OCI-LY1 (cell line): ENCODE measurements around the gene CAMTA1.
"Not testable (repeated sequence)": the region's sequence is repeated elsewhere in the genome, so short reads cannot be mapped to it uniquely, and the experiment has no call there.

Source experiments
- H2AFZ ChIP-seq: fragments of 200-600 bp; sonication (generic), shearing (Covaris generic); 2 replicates; pipeline ENCODE4 v1.6.0; 2014; ENCODE audit warnings: antibody characterized with exemption, mild to moderate bottlenecking, low read length
- H3F3A ChIP-seq: fragments of 200-600 bp; sonication (generic), shearing (Covaris generic); 2 replicates; pipeline ENCODE4 v1.6.0; 2014; ENCODE audit warnings: mild to moderate bottlenecking, antibody characterized with exemption, low read length, moderate library complexity; ENCODE audit not compliant: insufficient read depth
- H3K27ac ChIP-seq: fragments of 200-600 bp; sonication (generic); 2 replicates; pipeline ENCODE4 v1.5.1; 2014; ENCODE audit warnings: low read length, mixed run types, mild to moderate bottlenecking, low read depth; ENCODE audit not compliant: poor library complexity, severe bottlenecking
- H3K27me3 ChIP-seq: fragments of 200-600 bp; sonication (generic); 2 replicates; pipeline ENCODE4 v1.6.0; 2014; ENCODE audit warnings: antibody characterized with exemption, mild to moderate bottlenecking, low read length, moderate library complexity; ENCODE audit not compliant: insufficient read depth
- H3K36me3 ChIP-seq: fragments of 200-600 bp; sonication (generic); 2 replicates; pipeline ENCODE4 v1.6.1; 2014; ENCODE audit warnings: mild to moderate bottlenecking, antibody characterized with exemption, low read length, moderate library complexity, mixed read lengths; ENCODE audit not compliant: insufficient read depth
- H3K4me1 ChIP-seq: fragments of 200-600 bp; sonication (generic); 2 replicates; pipeline ENCODE4 v1.5.1; 2014; ENCODE audit warnings: mild to moderate bottlenecking, low read length, moderate library complexity; ENCODE audit not compliant: insufficient read depth, severe bottlenecking
- H3K4me2 ChIP-seq: fragments of 200-600 bp; sonication (generic), shearing (Covaris generic); 2 replicates; pipeline ENCODE4 v1.6.1; 2014; ENCODE audit warnings: low read length
- H3K4me3 ChIP-seq: fragments of 200-600 bp; sonication (generic); 2 replicates; pipeline ENCODE4 v1.5.1; 2014; ENCODE audit warnings: low read length, low read depth, mild to moderate bottlenecking, mixed read lengths; ENCODE audit not compliant: poor library complexity, severe bottlenecking
- H3K79me2 ChIP-seq: fragments of 200-600 bp; shearing (Covaris generic); 2 replicates; pipeline ENCODE4 v1.6.1; 2016; ENCODE audit warnings: mixed run types, low read length, mixed read lengths; ENCODE audit not compliant: insufficient read depth
- H3K9ac ChIP-seq: fragments of 200-600 bp; sonication (generic), shearing (Covaris generic); 2 replicates; pipeline ENCODE4 v1.6.1; 2014; ENCODE audit warnings: mild to moderate bottlenecking, low read length, mixed read lengths
- H3K9me2 ChIP-seq: fragments of 200-600 bp; sonication (generic), shearing (Covaris generic); 2 replicates; pipeline ENCODE4 v1.6.1; 2014; ENCODE audit warnings: low read depth, mild to moderate bottlenecking, low read length, mixed read lengths
- H3K9me3 ChIP-seq: fragments of 200-600 bp; shearing (Covaris generic); 2 replicates; pipeline ENCODE4 v1.6.1; 2014; ENCODE audit warnings: low read length, mixed read lengths
- H4K20me1 ChIP-seq: fragments of 200-600 bp; sonication (generic), shearing (Covaris generic); 2 replicates; pipeline ENCODE4 v1.6.0; 2016; ENCODE audit warnings: mild to moderate bottlenecking, low read length; ENCODE audit not compliant: insufficient read depth
- EZH2 ChIP-seq: fragments of 200-600 bp; sonication (generic), shearing (Covaris generic); IDR thresholded peaks from 2 replicates; pipeline ENCODE4 v1.8.0; 2017; ENCODE audit warnings: borderline replicate concordance, mixed run types, mild to moderate bottlenecking, antibody characterized with exemption, low read length, moderate library complexity, mixed read lengths
- TF ChIP-seq, protein P1 (sequence below): fragments of 200-600 bp; sonication (generic), shearing (Covaris generic); IDR thresholded peaks from 2 replicates; pipeline ENCODE4 v1.5.1; 2017; ENCODE audit warnings: mild to moderate bottlenecking, antibody characterized with exemption, low read length, moderate library complexity, mixed read lengths

The CAMTA1 gene

DNA sequence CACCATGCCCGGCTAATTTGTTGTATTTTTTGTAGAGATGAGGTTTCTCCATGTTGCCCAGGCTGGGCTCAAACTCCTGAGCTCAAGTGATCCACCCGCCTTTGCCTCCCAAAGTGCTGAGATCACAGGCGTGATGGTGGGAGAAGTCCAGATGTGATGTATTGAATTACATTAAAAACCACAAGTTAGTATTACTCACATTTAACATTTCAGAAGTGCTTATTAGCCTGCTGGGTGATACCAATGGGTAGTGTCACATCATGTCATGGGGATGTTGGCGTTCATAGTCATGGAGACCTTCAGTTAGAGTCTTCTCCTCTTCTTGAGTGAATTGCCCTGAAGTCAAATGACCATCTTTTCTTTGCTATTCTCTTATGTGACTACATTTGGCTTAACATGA is 922.3 kb downstream of the CAMTA1 start:
- H3K27ac ChIP-seq: no peak overlapping the region
- H3K4me2 ChIP-seq: no peak overlapping the region
- no peaks in the 10 kb centered on the region for H3K4me1 ChIP-seq
- no peaks in the 10 kb centered on the region for H3K79me2 ChIP-seq
- no peaks in the 10 kb centered on the region for H3K27me3 ChIP-seq
- no peak overlapping the region for H2AFZ ChIP-seq
- no peaks in the 10 kb centered on the region for H4K20me1 ChIP-seq
- no peaks in the 10 kb centered on the region for H3F3A ChIP-seq
- H3K4me3 ChIP-seq: no peak overlapping the region
- no peaks in the 10 kb centered on the region for H3K36me3 ChIP-seq
- H3K9me3 ChIP-seq: no peaks in the 10 kb centered on the region
- no peak overlapping the region for H3K9ac ChIP-seq
- TF ChIP-seq, protein P1, sequence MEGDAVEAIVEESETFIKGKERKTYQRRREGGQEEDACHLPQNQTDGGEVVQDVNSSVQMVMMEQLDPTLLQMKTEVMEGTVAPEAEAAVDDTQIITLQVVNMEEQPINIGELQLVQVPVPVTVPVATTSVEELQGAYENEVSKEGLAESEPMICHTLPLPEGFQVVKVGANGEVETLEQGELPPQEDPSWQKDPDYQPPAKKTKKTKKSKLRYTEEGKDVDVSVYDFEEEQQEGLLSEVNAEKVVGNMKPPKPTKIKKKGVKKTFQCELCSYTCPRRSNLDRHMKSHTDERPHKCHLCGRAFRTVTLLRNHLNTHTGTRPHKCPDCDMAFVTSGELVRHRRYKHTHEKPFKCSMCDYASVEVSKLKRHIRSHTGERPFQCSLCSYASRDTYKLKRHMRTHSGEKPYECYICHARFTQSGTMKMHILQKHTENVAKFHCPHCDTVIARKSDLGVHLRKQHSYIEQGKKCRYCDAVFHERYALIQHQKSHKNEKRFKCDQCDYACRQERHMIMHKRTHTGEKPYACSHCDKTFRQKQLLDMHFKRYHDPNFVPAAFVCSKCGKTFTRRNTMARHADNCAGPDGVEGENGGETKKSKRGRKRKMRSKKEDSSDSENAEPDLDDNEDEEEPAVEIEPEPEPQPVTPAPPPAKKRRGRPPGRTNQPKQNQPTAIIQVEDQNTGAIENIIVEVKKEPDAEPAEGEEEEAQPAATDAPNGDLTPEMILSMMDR: no peak
- TF ChIP-seq EZH2: no peak
- H3K9me2 ChIP-seq: no peaks in the 10 kb centered on the region

DNA sequence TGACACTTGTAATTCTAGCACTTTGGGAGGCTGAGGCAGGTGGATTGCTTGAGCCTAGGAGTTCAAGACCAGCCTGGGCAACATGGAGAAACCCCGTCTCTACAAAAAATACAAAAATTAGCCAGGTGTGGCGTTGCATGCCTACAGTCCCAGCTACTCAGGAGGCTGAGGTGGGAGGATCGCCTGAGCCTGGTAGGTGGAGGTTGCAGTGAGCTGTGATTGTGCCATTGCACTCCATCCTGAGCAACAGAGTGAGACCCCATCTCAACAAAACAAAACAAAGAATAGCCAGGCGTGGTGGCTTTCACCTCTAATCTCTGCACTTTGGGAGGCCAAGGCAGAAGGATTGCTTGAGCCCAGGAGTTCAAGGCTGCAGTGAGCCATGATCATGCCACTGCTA is 922.8 kb downstream of the CAMTA1 start:
- not testable (repeated sequence) for H3K4me2 ChIP-seq, H3K27ac ChIP-seq, H3K79me2 ChIP-seq, H3K9me3 ChIP-seq, H3K27me3 ChIP-seq, H3F3A ChIP-seq, H2AFZ ChIP-seq, H3K9ac ChIP-seq, H3K4me3 ChIP-seq, H4K20me1 ChIP-seq, H3K4me1 ChIP-seq, H3K36me3 ChIP-seq, H3K9me2 ChIP-seq

DNA sequence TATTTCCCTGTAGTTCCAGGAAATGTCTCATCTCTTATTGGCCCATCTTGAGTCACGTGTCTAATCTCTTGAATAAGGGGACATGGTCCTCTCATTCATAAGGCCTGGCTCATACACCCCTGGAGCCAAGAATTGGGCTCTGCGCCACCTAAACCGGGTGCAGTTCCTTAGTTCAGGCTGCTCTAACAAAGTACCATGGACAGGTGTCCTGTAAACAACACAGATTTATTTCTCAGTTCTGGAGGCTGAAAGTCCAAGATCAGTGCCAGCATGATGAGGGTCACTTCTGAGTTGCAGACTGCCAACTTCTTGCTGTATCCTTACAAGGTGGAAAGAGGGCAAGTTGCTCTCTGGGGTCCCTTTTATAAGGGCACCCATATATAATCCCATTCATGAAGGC is 925.6 kb downstream of the CAMTA1 start:
- H3K36me3 ChIP-seq: no peaks in the 10 kb centered on the region
- no peak overlapping the region for H3K4me2 ChIP-seq
- no peak overlapping the region for H2AFZ ChIP-seq
- TF ChIP-seq, protein P1: no peak
- no peak for TF ChIP-seq EZH2
- no peaks in the 10 kb centered on the region for H3K79me2 ChIP-seq
- H3K4me3 ChIP-seq: no peak overlapping the region
- H3F3A ChIP-seq: no peaks in the 10 kb centered on the region
- H4K20me1 ChIP-seq: no peaks in the 10 kb centered on the region
- H3K9me2 ChIP-seq: no peaks in the 10 kb centered on the region
- H3K27ac ChIP-seq: no peak overlapping the region
- H3K9me3 ChIP-seq: no peaks in the 10 kb centered on the region
- H3K27me3 ChIP-seq: peaks cover 5% of the 10 kb centered on the region; the same call in 1 of the 2 replicates
- H3K9ac ChIP-seq: no peak overlapping the region
- no peaks in the 10 kb centered on the region for H3K4me1 ChIP-seq

DNA sequence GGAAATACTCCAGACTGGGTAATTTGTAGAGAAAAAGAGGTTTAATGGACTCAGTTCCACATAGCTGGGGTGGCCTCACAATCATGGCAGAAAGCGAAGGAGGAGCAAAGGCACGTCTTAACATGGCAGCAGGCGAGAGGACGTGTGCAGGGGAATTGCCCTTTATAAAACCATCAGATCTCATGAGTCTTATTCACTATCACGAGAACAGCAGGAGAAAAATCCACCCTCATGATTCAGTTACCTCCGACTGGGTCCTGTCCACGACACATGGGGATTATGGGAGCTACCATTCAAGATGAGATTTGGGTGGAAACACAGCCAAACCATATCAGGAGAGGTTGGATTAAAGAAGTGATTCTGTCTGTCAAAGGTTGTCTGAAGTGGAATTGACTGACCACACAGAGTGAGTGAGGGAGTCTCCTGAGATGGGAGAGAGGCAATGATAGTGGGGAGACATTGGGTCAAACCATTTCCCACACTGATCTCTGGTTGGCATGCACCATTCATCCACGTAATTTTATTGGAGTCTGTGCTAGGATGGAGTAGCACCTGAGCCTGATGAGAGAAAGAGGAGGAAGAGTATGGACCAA is 927.6 kb downstream of the CAMTA1 start:
- Histone ChIP-seq H3K4me2 (no peak overlapping the region), H4K20me1 (no peaks in the 10 kb centered on the region)

More for the DNA sequence above, 927.6 kb downstream of the CAMTA1 start:
- Histone ChIP-seq H3K4me1 (no peaks in the 10 kb centered on the region), H2AFZ (no peak overlapping the region), H3K9ac (no peak overlapping the region), H3F3A (no peaks in the 10 kb centered on the region), H3K36me3 (no peaks in the 10 kb centered on the region), H3K9me2 (no peaks in the 10 kb centered on the region), H3K27ac (no peak overlapping the region), H3K79me2 (no peaks in the 10 kb centered on the region), H3K9me3 (no peaks in the 10 kb centered on the region), H3K4me3 (no peak overlapping the region), H3K27me3 (peaks cover 5% of the 10 kb centered on the region; the same call in 1 of the 2 replicates)
- TF ChIP-seq EZH2: no peak
- TF ChIP-seq, protein P1: no peak
